Endodermal cell (in vitro differentiated cells): ENCODE results near the gene RAPGEF2. TPM values are rescaled to one million over a fixed set of nuclear protein-coding genes. Genes with fewer than 3 reads are reported as not detected.

ENCODE experiments used
- DNase-seq: peaks from one replicate; pipeline ENCODE4 v3.0.0-alpha.2; 2017
- H3K27ac ChIP-seq: 2 replicates; pipeline ENCODE4 v1.5.1; 2013; ENCODE audit warnings: mild to moderate bottlenecking, low read depth, low read length, moderate library complexity
- H3K27me3 ChIP-seq: 2 replicates; pipeline ENCODE4 v1.6.1; 2013; ENCODE audit warnings: mild to moderate bottlenecking, low read length, moderate library complexity; ENCODE audit not compliant: insufficient read depth, control insufficient read depth, poor library complexity, severe bottlenecking
- H3K36me3 ChIP-seq: 2 replicates; pipeline ENCODE4 v1.7.0; 2013; ENCODE audit warnings: mild to moderate bottlenecking, low read length, moderate library complexity; ENCODE audit not compliant: control insufficient read depth, insufficient read depth
- H3K4me1 ChIP-seq: one replicate; pipeline ENCODE4 v1.7.0; 2013; ENCODE audit warnings: low read length; ENCODE audit not compliant: control insufficient read depth, insufficient read depth
- H3K4me3 ChIP-seq: 2 replicates; pipeline ENCODE4 v1.5.1; 2013; ENCODE audit warnings: mild to moderate bottlenecking, low read length, moderate library complexity
- H3K9ac ChIP-seq: 2 replicates; pipeline ENCODE4 v1.6.1; 2013; ENCODE audit warnings: mild to moderate bottlenecking, low read length, moderate library complexity; ENCODE audit not compliant: poor library complexity, severe bottlenecking; ENCODE audit errors: extremely low read depth
- H3K9me3 ChIP-seq: 2 replicates; pipeline ENCODE4 v1.6.1; 2013; ENCODE audit warnings: mild to moderate bottlenecking, low read length, moderate library complexity; ENCODE audit not compliant: control insufficient read depth
- H3K27ac Mint-ChIP-seq: 2 replicates; pipeline ENCODE4 v1.8.0; 2020; ENCODE audit warnings: mixed read lengths
- H3K27me3 Mint-ChIP-seq: 2 replicates; pipeline ENCODE4 v1.8.0; 2021; ENCODE audit warnings: mild to moderate bottlenecking, mixed read lengths; ENCODE audit not compliant: insufficient read depth
- H3K36me3 Mint-ChIP-seq: 2 replicates; pipeline ENCODE4 v1.8.0; 2020; ENCODE audit warnings: low read depth, mixed read lengths
- H3K4me1 Mint-ChIP-seq: 2 replicates; pipeline ENCODE4 v1.8.0; 2020; ENCODE audit warnings: mixed read lengths
- H3K4me3 Mint-ChIP-seq: 2 replicates; pipeline ENCODE4 v1.8.0; 2020; ENCODE audit warnings: mild to moderate bottlenecking, moderate library complexity, mixed read lengths
- H3K9me3 Mint-ChIP-seq: 2 replicates; pipeline ENCODE4 v1.8.0; 2020; ENCODE audit warnings: mild to moderate bottlenecking, mixed read lengths
- CTCF ChIP-seq: fragments of 200-600 bp; sonication (generic); conservative IDR thresholded peaks from 2 replicates; pipeline ENCODE4 v1.5.0; 2021; ENCODE audit warnings: antibody characterized with exemption, mild to moderate bottlenecking
- WGBS, 2 experiments: methylation state at CpG; one replicate each; pipeline versions ENCODE4 v1.1.5 to v1.1.7; 2013; ENCODE audit warnings: missing lambda C conversion rate in 2 of 2, mixed read lengths in 1 of 2; ENCODE audit not compliant: insufficient coverage in 1 of 2, insufficient read length in 1 of 2; 5-methylcytosine and 5-hydroxymethylcytosine counted together
- total RNA-seq, 2 donors: library from RNA; stranded (reverse); fragmentation: NEBNext Ultra II Directional in 1 of 2; extraction: Animal tissue kit (Norgen Biotek cat#: 25700) in 1 of 2; gene quantifications; 2 replicates in 1 of 2; 3 replicates in 1 of 2; pipeline ENCODE4 v1.2.1, GENCODE V29; 2021

The RAPGEF2 gene
- total RNA-seq, 2 donors from 2014 or later: 63.4 to 78.2 TPM

DNA sequence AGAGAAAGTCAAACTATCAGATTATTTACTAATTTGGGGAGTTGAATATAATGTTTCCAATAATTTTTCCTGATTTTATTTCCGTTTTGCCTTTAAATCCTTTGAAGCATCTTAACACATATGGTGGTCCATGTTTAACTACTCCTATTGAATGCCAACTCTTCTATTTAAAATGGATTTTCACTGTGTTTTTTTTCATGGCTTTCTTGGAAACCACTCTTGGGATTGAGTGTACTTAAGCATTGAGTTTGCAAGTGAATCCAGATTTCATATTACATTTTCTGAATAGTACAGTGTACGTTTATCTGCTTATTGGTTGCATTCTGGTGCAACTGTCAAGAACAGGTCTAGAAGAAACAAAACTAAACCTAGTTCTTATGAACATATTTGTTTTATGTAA, 45.6 kb downstream of the RAPGEF2 start:
- no peaks in the 10 kb centered on the region for H3K36me3 Mint-ChIP-seq
- H3K27me3 Mint-ChIP-seq: no peaks in the 10 kb centered on the region
- no peak overlapping the region for H3K4me3 Mint-ChIP-seq
- H3K9ac ChIP-seq: no peak overlapping the region
- no peaks in the 10 kb centered on the region for H3K27me3 ChIP-seq
- no peaks in the 10 kb centered on the region for H3K9me3 Mint-ChIP-seq
- H3K27ac ChIP-seq: no peak overlapping the region
- no peak overlapping the region for H3K27ac Mint-ChIP-seq
- no peaks in the 10 kb centered on the region for H3K36me3 ChIP-seq
- H3K4me1 ChIP-seq: peaks cover 4% of the 10 kb centered on the region
- H3K9me3 ChIP-seq: no peaks in the 10 kb centered on the region
- no peak for TF ChIP-seq CTCF
- no peak for DNase-seq
- no peak overlapping the region for H3K4me3 ChIP-seq
- H3K4me1 Mint-ChIP-seq: peaks cover 35% of the 10 kb centered on the region
- WGBS, 2 experiments: 93 to 100% methylated on average over 1 to 2 of the region's 2 CpGs

GRCh38 chr4:159149666-159150065, 46.8 kb downstream of the RAPGEF2 start:
- Mint-ChIP-seq H3K27me3 (no peaks in the 10 kb centered on the region), H3K9me3 (no peaks in the 10 kb centered on the region), H3K27ac (no peak overlapping the region), H3K36me3 (no peaks in the 10 kb centered on the region), H3K4me3 (no peak overlapping the region), H3K4me1 (peaks cover 45% of the 10 kb centered on the region)
- Histone ChIP-seq H3K4me3 (no peak overlapping the region), H3K4me1 (peaks cover 4% of the 10 kb centered on the region), H3K27ac (no peak overlapping the region), H3K36me3 (no peaks in the 10 kb centered on the region), H3K9me3 (no peaks in the 10 kb centered on the region), H3K27me3 (no peaks in the 10 kb centered on the region), H3K9ac (no peak overlapping the region)
- no peak for TF ChIP-seq CTCF
- no CpG with 5 or more reads among the region's 1 CpG for WGBS, 2 experiments
- DNase-seq: no peak

- Histone ChIP-seq H3K36me3 (no peaks in the 10 kb centered on the region), H3K9me3 (no peaks in the 10 kb centered on the region), H3K4me3 (no peak overlapping the region), H3K9ac (no peak overlapping the region), H3K27ac (no peak overlapping the region), H3K4me1 (peaks cover 4% of the 10 kb centered on the region), H3K27me3 (no peaks in the 10 kb centered on the region)
- H3K4me3 Mint-ChIP-seq: no peak overlapping the region
- TF ChIP-seq CTCF: no peak
- no peak for DNase-seq
- H3K27me3 Mint-ChIP-seq: no peaks in the 10 kb centered on the region
- H3K36me3 Mint-ChIP-seq: no peaks in the 10 kb centered on the region
- H3K4me1 Mint-ChIP-seq: peaks cover 46% of the 10 kb centered on the region
- peak overlapping the region; percentile 20 for H3K27ac Mint-ChIP-seq
- no peaks in the 10 kb centered on the region for H3K9me3 Mint-ChIP-seq
- WGBS, 2 experiments: 94 to 95% methylated on average over 5 of the region's 5 CpGs
These were observed 47.5 kb downstream of the RAPGEF2 start for GRCh38 chr4:159150396-159150795.
